Naive thymus-derived CD4-positive, alpha-beta T cell (primary cell): ENCODE data around the gene ZNF90. TPM values are rescaled to one million over a fixed set of nuclear protein-coding genes. Genes with fewer than 3 reads are reported as not detected.
"Not testable (repeated sequence)": the region's sequence is repeated elsewhere in the genome, so short reads cannot be mapped to it uniquely, and the experiment has no call there.

ENCODE experiments used
- ATAC-seq: fragments of 150-1000 bp; cut with Tn5 transposase; 2 replicates; pipeline ENCODE4 v1.10.0; 2021; ENCODE audit warnings: mild to moderate bottlenecking, moderate library complexity
- CTCF ChIA-PET: fragments of 350-600 bp; sonication (Branson Sonifier 250); formaldehyde crosslinking; loops from one replicate; lab custom pipeline; 2021; ENCODE audit warnings: antibody characterized with exemption; lab: Charles Lee
- POLR2A ChIA-PET: fragments of 350-600 bp; sonication (Branson Sonifier 250); formaldehyde crosslinking; loops from one replicate; lab custom pipeline; 2021; ENCODE audit warnings: antibody characterized with exemption, inconsistent platforms; lab: Charles Lee
- DNase-seq, 9 donors: peaks; one replicate each; pipeline versions ENCODE4 v3.0.0 to v3.0.0-alpha.2; 2020 to 2022; ENCODE audit warnings: mixed read lengths in 1 of 9
- H3K27ac ChIP-seq: one replicate; pipeline ENCODE4 v1.7.0; 2013; ENCODE audit warnings: mild to moderate bottlenecking, low read depth, low read length, moderate library complexity
- H3K27me3 ChIP-seq, 2 donors: one replicate each; pipeline ENCODE4 v1.7.0; 2013; ENCODE audit warnings: low read length in 2 of 2, mild to moderate bottlenecking in 2 of 2, moderate library complexity in 2 of 2; ENCODE audit not compliant: control insufficient read depth in 2 of 2, insufficient read depth in 2 of 2
- H3K36me3 ChIP-seq, 3 experiments: 1 replicate in 2 of 3; 2 replicates in 1 of 3; pipeline ENCODE4 v1.7.0; 2013; ENCODE audit warnings: low read length in 3 of 3, mild to moderate bottlenecking in 3 of 3, moderate library complexity in 1 of 3; ENCODE audit not compliant: insufficient read depth in 3 of 3, control insufficient read depth in 2 of 3
- H3K4me1 ChIP-seq, 2 donors: one replicate each; pipeline ENCODE4 v1.7.0; 2013; ENCODE audit warnings: low read length in 2 of 2, mild to moderate bottlenecking in 2 of 2, moderate library complexity in 1 of 2; ENCODE audit not compliant: control insufficient read depth in 2 of 2, insufficient read depth in 2 of 2
- H3K4me3 ChIP-seq: 2 replicates; pipeline ENCODE4 v1.7.0; 2013; ENCODE audit warnings: mild to moderate bottlenecking, low read length
- H3K9me3 ChIP-seq, 3 experiments: 1 replicate in 2 of 3; 2 replicates in 1 of 3; pipeline ENCODE4 v1.7.0; 2013; ENCODE audit warnings: low read length in 3 of 3; ENCODE audit not compliant: control insufficient read depth in 2 of 3
- H3K27ac Mint-ChIP-seq, 9 donors: one replicate each; pipeline ENCODE4 v1.8.0; 2020 to 2022; ENCODE audit warnings: mixed read lengths in 9 of 9, mild to moderate bottlenecking in 8 of 9, moderate library complexity in 5 of 9, inconsistent platforms in 2 of 9
- H3K27me3 Mint-ChIP-seq, 5 donors: one replicate each; pipeline ENCODE4 v1.8.0; 2021 to 2022; ENCODE audit warnings: mixed read lengths in 5 of 5, mild to moderate bottlenecking in 1 of 5
- H3K36me3 Mint-ChIP-seq, 5 donors: one replicate each; pipeline ENCODE4 v1.8.0; 2020 to 2022; ENCODE audit warnings: mixed read lengths in 5 of 5, mild to moderate bottlenecking in 3 of 5, inconsistent platforms in 1 of 5
- H3K4me1 Mint-ChIP-seq, 7 donors: one replicate each; pipeline ENCODE4 v1.8.0; 2020 to 2022; ENCODE audit warnings: mixed read lengths in 7 of 7, mild to moderate bottlenecking in 3 of 7, inconsistent platforms in 1 of 7
- H3K4me3 Mint-ChIP-seq, 10 donors: one replicate each; pipeline ENCODE4 v1.8.0; 2020 to 2022; ENCODE audit warnings: mild to moderate bottlenecking in 10 of 10, mixed read lengths in 10 of 10, moderate library complexity in 6 of 10, inconsistent platforms in 2 of 10
- H3K9me3 Mint-ChIP-seq, 11 donors: one replicate each; pipeline ENCODE4 v1.8.0; 2020 to 2022; ENCODE audit warnings: mixed read lengths in 11 of 11, mild to moderate bottlenecking in 4 of 11, inconsistent platforms in 1 of 11, moderate library complexity in 1 of 11
- intact Hi-C, 2 donors: fragments of 100-400 bp; cut with micrococcal nuclease; formaldehyde crosslinking; loops; one replicate each; pipeline ENCODE4 v1.15.1; 2023
- polyA plus RNA-seq, 2 donors: library from polyadenylated mRNA; unstranded; fragments of 300-500 nt; fragmentation: Illumina TruSeq; gene quantifications; one replicate each; pipeline ENCODE4 v1.2.3, GENCODE V29; 2021
- total RNA-seq, 6 experiments: library from RNA in 5 of 6; stranded (reverse) in 5 of 6; gene quantifications; 1 replicate in 5 of 6; 2 replicates in 1 of 6; pipeline ENCODE4 v1.2.3 and lab custom pipeline; 2021 to 2026

Gene ZNF90
- total and polyA plus RNA-seq, 7 experiments from 2014 or later, result 1.8 to 7.7 (median 4.0) TPM

GRCh38 chr19:20118064-20118839 lies 40.5 kb downstream of the ZNF90 start:
- H3K27me3 Mint-ChIP-seq, ATAC-seq, H3K4me3 ChIP-seq, H3K27ac ChIP-seq, H3K27ac Mint-ChIP-seq, DNase-seq, H3K27me3 ChIP-seq, H3K4me1 ChIP-seq, POLR2A ChIA-PET, intact Hi-C loops, H3K36me3 ChIP-seq, H3K4me3 Mint-ChIP-seq, H3K4me1 Mint-ChIP-seq: not testable (repeated sequence)
- peaks cover 0 to 99% (median 58%) of the 10 kb centered on the region in 11 donors for H3K9me3 Mint-ChIP-seq
- H3K9me3 ChIP-seq, result peaks cover 0 to 68% (median 36%) of the 10 kb centered on the region in 3 experiments
- CTCF ChIA-PET, result interaction anchor here (0.6 kb wide), 1 partner anchor 15 kb away, joined by 3 read pairs; no protein-coding TSS in a partner anchor
- peaks cover 24 to 46% (median 34%) of the 10 kb centered on the region in 5 donors for H3K36me3 Mint-ChIP-seq

- DNase-seq (no peak), ATAC-seq (no peak)
- no peaks in the 10 kb centered on the region for H3K27me3 ChIP-seq
- peaks cover 20 to 43% (median 26%) of the 10 kb centered on the region in 5 donors for H3K36me3 Mint-ChIP-seq
- no peak overlapping the region for H3K4me3 Mint-ChIP-seq
- no peak overlapping the region for H3K27ac ChIP-seq
- peaks cover 0 to 8% (median 5%) of the 10 kb centered on the region in 3 experiments for H3K36me3 ChIP-seq
- H3K27me3 Mint-ChIP-seq, result no peaks in the 10 kb centered on the region
- CTCF ChIA-PET, result no interaction called here
- H3K27ac Mint-ChIP-seq, result no peak overlapping the region
- intact Hi-C loops, result no loop called here
- no peaks in the 10 kb centered on the region for H3K4me1 Mint-ChIP-seq
- peaks cover 0 to 58% (median 18%) of the 10 kb centered on the region in 3 experiments for H3K9me3 ChIP-seq
- H3K4me3 ChIP-seq, result no peak overlapping the region
- H3K4me1 ChIP-seq, result no peaks in the 10 kb centered on the region
- POLR2A ChIA-PET, result no interaction called here
- peaks cover 9 to 94% (median 53%) of the 10 kb centered on the region in 11 donors for H3K9me3 Mint-ChIP-seq
Observed at GRCh38 chr19:20124879-20125278, 47.1 kb downstream of the ZNF90 start.

DNA sequence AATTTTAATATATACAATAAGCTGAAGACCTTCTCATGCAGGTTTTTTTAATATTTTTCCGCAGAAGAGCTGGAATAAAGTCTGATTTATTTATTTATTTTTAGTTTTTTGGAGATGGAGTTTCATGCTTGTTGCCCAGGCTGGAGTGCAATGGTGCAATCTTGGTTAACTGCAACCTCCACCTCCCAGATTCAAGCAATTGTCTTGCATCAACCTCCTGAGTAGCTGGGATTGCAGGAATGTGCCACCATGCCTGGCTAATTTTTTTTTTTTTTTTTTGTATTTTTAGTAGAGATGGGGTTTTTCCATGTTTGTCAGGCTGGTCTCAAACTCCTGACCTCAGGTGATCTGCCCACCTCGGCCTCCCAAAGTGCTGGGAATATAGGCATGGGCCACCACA lies 55.1 kb downstream of the ZNF90 start:
- ATAC-seq, CTCF ChIA-PET: not testable (repeated sequence)

DNA sequence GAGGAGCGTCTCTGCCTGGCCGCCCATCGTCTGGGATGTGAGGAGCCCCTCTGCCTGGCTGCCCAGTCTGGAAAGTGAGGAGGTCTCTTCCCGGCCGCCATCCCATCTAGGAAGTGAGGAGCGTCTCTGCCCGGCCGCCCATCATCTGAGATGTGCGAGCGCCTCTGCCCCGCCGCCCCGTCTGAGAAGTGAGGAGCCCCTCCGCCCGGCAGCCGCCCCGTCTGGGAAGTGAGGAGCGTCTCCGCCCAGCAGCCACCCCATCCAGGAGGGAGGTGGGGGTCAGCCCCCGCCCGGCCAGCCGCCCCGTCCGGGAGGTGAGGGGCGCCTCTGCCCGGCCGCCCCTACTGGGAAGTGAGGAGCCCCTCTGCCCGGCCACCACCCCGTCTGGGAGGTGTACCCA lies 59.9 kb downstream of the ZNF90 start:
- H3K4me1 Mint-ChIP-seq, H3K4me1 ChIP-seq, H3K27ac Mint-ChIP-seq, POLR2A ChIA-PET, ATAC-seq, H3K36me3 ChIP-seq, DNase-seq, H3K4me3 Mint-ChIP-seq, H3K27me3 ChIP-seq, CTCF ChIA-PET, intact Hi-C loops, H3K36me3 Mint-ChIP-seq, H3K4me3 ChIP-seq, H3K27ac ChIP-seq, H3K27me3 Mint-ChIP-seq: not testable (repeated sequence)
- peaks cover 0 to 24% (median 0%) of the 10 kb centered on the region in 3 experiments for H3K9me3 ChIP-seq
- H3K9me3 Mint-ChIP-seq, result peaks cover 4 to 82% (median 33%) of the 10 kb centered on the region in 11 donors

More for the DNA sequence above, 55.1 kb downstream of the ZNF90 start:
- H3K9me3 ChIP-seq, result peaks cover 0 to 32% (median 7%) of the 10 kb centered on the region in 3 experiments
- H3K4me1 Mint-ChIP-seq, H3K4me1 ChIP-seq, H3K27me3 ChIP-seq, H3K27ac ChIP-seq, DNase-seq, intact Hi-C loops, H3K27me3 Mint-ChIP-seq, H3K4me3 ChIP-seq, H3K36me3 ChIP-seq, POLR2A ChIA-PET, H3K4me3 Mint-ChIP-seq, H3K27ac Mint-ChIP-seq: not testable (repeated sequence)
- Mint-ChIP-seq H3K36me3 (peaks cover 3 to 19% (median 5%) of the 10 kb centered on the region in 5 donors), H3K9me3 (peaks cover 3 to 90% (median 41%) of the 10 kb centered on the region in 11 donors)

GRCh38 chr19:20151617-20152145 lies 73.9 kb downstream of the ZNF90 start:
- no peak for DNase-seq
- no peaks in the 10 kb centered on the region for H3K36me3 ChIP-seq
- H3K27me3 Mint-ChIP-seq, result no peaks in the 10 kb centered on the region
- POLR2A ChIA-PET, result interaction anchor here (0.6 kb wide), 1 partner anchor 264 kb away, joined by 8 read pairs; no protein-coding TSS in a partner anchor
- peaks cover 0 to 10% (median 0%) of the 10 kb centered on the region in 5 donors for H3K36me3 Mint-ChIP-seq
- no peaks in the 10 kb centered on the region for H3K9me3 ChIP-seq
- CTCF ChIA-PET, result no interaction called here
- H3K27ac ChIP-seq, result no peak overlapping the region
- H3K9me3 Mint-ChIP-seq, result peaks cover 0 to 51% (median 8%) of the 10 kb centered on the region in 11 donors
- no peak overlapping the region for H3K4me3 ChIP-seq
- intact Hi-C loops, result no loop called here
- no peaks in the 10 kb centered on the region for H3K4me1 ChIP-seq
- H3K27me3 ChIP-seq, result no peaks in the 10 kb centered on the region
- no peak overlapping the region for H3K4me3 Mint-ChIP-seq
- no peak overlapping the region for H3K27ac Mint-ChIP-seq
- H3K4me1 Mint-ChIP-seq, result no peaks in the 10 kb centered on the region
- no peak for ATAC-seq

DNA sequence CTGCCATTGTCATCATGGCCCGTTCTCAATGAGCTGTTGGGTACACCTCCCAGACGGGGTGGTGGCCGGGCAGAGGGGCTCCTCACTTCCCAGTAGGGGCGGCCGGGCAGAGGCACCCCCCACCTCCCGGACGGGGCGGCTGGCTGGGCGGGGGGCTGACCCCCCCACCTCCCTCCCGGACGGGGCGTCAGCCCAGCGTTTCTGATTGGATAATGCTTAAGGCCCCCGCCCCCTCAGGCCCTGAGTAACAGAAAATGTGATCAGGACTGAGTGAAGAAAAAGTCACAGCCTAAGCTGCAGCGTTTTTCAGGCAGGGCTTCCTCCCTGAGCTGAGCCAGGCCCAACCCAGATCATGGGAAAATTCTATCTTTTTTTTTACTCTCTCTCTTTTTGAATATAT lies 74.7 kb downstream of the ZNF90 start:
- H3K4me3 ChIP-seq, H3K4me1 ChIP-seq, H3K27ac ChIP-seq, H3K27me3 ChIP-seq, POLR2A ChIA-PET, H3K9me3 ChIP-seq, H3K27me3 Mint-ChIP-seq, H3K4me3 Mint-ChIP-seq, intact Hi-C loops, H3K27ac Mint-ChIP-seq, H3K36me3 ChIP-seq, DNase-seq, ATAC-seq, CTCF ChIA-PET, H3K4me1 Mint-ChIP-seq: not testable (repeated sequence)
- Mint-ChIP-seq H3K9me3 (peaks cover 0 to 48% (median 10%) of the 10 kb centered on the region in 11 donors), H3K36me3 (peaks cover 0 to 10% (median 0%) of the 10 kb centered on the region in 5 donors)
